Neuron (in vitro differentiated cells): ENCODE results near the gene MFF.
"Not testable (repeated sequence)": the region's sequence is repeated elsewhere in the genome, so short reads cannot be mapped to it uniquely, and the experiment has no call there.

Experiments used
- H2AFZ ChIP-seq: one replicate; pipeline ENCODE4 v1.6.1; 2013; ENCODE audit warnings: low read depth, mild to moderate bottlenecking, inconsistent platforms, low read length, moderate library complexity
- H3K27me3 ChIP-seq: one replicate; pipeline ENCODE4 v1.6.1; 2013; ENCODE audit warnings: low read length; ENCODE audit not compliant: insufficient read depth
- H3K36me3 ChIP-seq: one replicate; pipeline ENCODE4 v1.6.1; 2013; ENCODE audit warnings: low read length; ENCODE audit not compliant: insufficient read depth
- H3K4me1 ChIP-seq: one replicate; pipeline ENCODE4 v1.6.1; 2013; ENCODE audit warnings: low read length; ENCODE audit not compliant: insufficient read depth
- H3K4me3 ChIP-seq: 2 replicates; pipeline ENCODE4 v1.5.1; 2013; ENCODE audit warnings: mild to moderate bottlenecking, low read length, moderate library complexity
- H3K9me3 ChIP-seq: one replicate; pipeline ENCODE4 v1.6.1; 2013; ENCODE audit warnings: low read length

The MFF gene

GRCh38 chr2:227341553-227341952, 16.5 kb downstream of the MFF start:
- Histone ChIP-seq H3K36me3 (peaks cover 30% of the 10 kb centered on the region), H2AFZ (no peak overlapping the region), H3K9me3 (no peaks in the 10 kb centered on the region), H3K4me3 (no peak overlapping the region), H3K4me1 (no peaks in the 10 kb centered on the region), H3K27me3 (no peaks in the 10 kb centered on the region)

- Histone ChIP-seq H3K9me3 (no peaks in the 10 kb centered on the region), H3K36me3 (peaks cover 34% of the 10 kb centered on the region), H3K4me1 (no peaks in the 10 kb centered on the region), H3K4me3 (no peak overlapping the region), H2AFZ (no peak overlapping the region), H3K27me3 (no peaks in the 10 kb centered on the region)
These were observed 19.2 kb downstream of the MFF start for GRCh38 chr2:227344231-227344630.

- Histone ChIP-seq H3K4me3 (no peak overlapping the region), H3K4me1 (no peaks in the 10 kb centered on the region), H3K36me3 (peaks cover 38% of the 10 kb centered on the region), H3K9me3 (no peaks in the 10 kb centered on the region), H3K27me3 (no peaks in the 10 kb centered on the region), H2AFZ (no peak overlapping the region)
These were observed 22.1 kb downstream of the MFF start for GRCh38 chr2:227347117-227347516.

GRCh38 chr2:227348324-227348723, 23.3 kb downstream of the MFF start:
- Histone ChIP-seq H3K36me3 (peaks cover 31% of the 10 kb centered on the region), H3K4me1 (no peaks in the 10 kb centered on the region), H3K4me3 (no peak overlapping the region), H3K27me3 (no peaks in the 10 kb centered on the region), H2AFZ (no peak overlapping the region), H3K9me3 (no peaks in the 10 kb centered on the region)

- Histone ChIP-seq H3K4me1 (no peaks in the 10 kb centered on the region), H3K27me3 (no peaks in the 10 kb centered on the region), H3K36me3 (peaks cover 27% of the 10 kb centered on the region), H3K9me3 (no peaks in the 10 kb centered on the region), H3K4me3 (no peak overlapping the region), H2AFZ (no peak overlapping the region)
These were observed 25.1 kb downstream of the MFF start for GRCh38 chr2:227349989-227350612.

DNA sequence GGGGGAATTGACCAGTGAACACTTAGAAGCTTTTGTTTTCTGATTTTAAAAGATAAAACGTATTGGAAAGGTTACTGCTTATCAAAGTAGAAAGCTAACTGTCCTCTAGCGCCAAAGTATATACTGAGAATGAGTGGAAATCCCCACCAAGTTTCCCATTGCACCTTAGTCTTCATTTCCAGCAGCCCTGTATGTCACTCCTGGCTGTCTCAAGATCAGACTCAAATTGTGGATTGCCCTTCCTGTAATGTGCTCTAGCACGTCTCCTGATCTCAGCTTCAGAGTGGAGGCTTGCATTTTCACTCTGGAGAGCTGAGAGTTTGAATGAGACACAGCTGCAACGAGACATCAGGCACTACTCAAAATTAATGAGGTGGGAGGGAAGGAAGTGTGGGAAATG, 26.6 kb downstream of the MFF start:
- Histone ChIP-seq H3K4me1 (no peaks in the 10 kb centered on the region), H2AFZ (no peak overlapping the region), H3K4me3 (no peak overlapping the region), H3K9me3 (no peaks in the 10 kb centered on the region), H3K27me3 (no peaks in the 10 kb centered on the region), H3K36me3 (peaks cover 32% of the 10 kb centered on the region)

GRCh38 chr2:227360351-227360750, 35.3 kb downstream of the MFF start:
- Histone ChIP-seq H2AFZ (no peak overlapping the region), H3K36me3 (peaks cover 54% of the 10 kb centered on the region), H3K4me3 (no peak overlapping the region), H3K9me3 (no peaks in the 10 kb centered on the region), H3K4me1 (no peaks in the 10 kb centered on the region), H3K27me3 (no peaks in the 10 kb centered on the region)

- Histone ChIP-seq H3K27me3 (no peaks in the 10 kb centered on the region), H3K9me3 (no peaks in the 10 kb centered on the region), H3K4me3 (no peak overlapping the region), H2AFZ (no peak overlapping the region), H3K36me3 (peaks cover 22% of the 10 kb centered on the region), H3K4me1 (no peaks in the 10 kb centered on the region)
These were observed 38.7 kb downstream of the MFF start for GRCh38 chr2:227363756-227364155.

GRCh38 chr2:227364585-227365263, 39.7 kb downstream of the MFF start:
- peaks cover 12% of the 10 kb centered on the region for H3K36me3 ChIP-seq
- H3K27me3 ChIP-seq, H3K4me1 ChIP-seq, H3K4me3 ChIP-seq, H2AFZ ChIP-seq, H3K9me3 ChIP-seq: not testable (repeated sequence)

DNA sequence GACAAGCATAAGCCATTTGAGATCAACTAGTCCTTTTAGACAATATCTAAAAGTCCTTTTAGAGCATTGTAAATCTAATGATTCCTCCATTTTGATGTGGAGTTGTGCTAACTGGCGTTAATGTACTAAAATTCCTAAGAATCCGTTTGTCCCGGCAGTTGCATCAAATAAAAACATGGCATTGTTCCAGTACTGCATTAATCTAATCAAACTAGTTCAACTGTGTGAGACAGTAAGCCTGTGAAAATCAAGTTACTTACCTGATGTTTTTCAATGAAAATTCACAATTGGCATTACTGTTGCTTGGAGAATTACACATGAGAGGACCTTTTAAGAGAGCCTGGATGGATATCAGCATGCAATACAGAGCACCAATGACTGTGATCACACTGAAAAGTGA, 40.8 kb downstream of the MFF start:
- H3K4me3 ChIP-seq = no peak overlapping the region

DNA sequence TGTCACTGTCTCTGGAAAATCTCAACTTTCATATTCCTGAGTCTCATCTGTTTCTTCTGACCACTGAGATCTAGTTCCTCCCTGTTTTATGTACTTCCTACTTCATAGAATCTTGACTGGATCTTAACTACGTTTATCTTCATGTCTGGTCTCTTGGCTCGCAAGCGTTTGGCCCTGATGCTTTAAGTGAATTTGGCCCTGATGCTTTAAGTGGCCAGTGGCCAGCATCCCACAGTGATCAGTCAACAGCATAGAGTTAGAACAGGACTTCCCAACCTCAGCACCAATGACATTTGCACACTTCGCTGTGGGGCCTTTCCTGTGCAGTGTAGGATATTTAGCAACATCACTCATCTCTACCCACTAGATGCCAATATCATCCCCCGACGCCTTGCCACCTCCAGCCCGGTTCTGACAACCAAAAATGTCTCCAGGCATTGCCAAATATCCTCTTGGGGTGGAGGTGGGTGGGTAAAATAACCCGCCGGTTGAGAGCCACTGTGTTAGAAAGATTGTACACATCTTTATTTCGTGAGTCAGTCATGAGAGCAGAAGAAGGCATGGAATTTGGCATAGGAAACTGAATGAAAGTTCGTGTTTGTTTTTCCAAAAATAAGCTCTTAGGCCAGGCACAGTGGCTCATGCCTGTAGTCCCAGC, 41.8 kb downstream of the MFF start:
- Histone ChIP-seq H2AFZ (no peak overlapping the region), H3K27me3 (no peaks in the 10 kb centered on the region), H3K9me3 (no peaks in the 10 kb centered on the region), H3K4me1 (no peaks in the 10 kb centered on the region), H3K4me3 (no peak overlapping the region), H3K36me3 (no peaks in the 10 kb centered on the region)

More for the DNA sequence above, 40.8 kb downstream of the MFF start:
- no peaks in the 10 kb centered on the region for H3K27me3 ChIP-seq
- H3K9me3 ChIP-seq = no peaks in the 10 kb centered on the region
- peaks cover 3% of the 10 kb centered on the region for H3K36me3 ChIP-seq
- H3K4me1 ChIP-seq = no peaks in the 10 kb centered on the region
- no peak overlapping the region for H2AFZ ChIP-seq

DNA sequence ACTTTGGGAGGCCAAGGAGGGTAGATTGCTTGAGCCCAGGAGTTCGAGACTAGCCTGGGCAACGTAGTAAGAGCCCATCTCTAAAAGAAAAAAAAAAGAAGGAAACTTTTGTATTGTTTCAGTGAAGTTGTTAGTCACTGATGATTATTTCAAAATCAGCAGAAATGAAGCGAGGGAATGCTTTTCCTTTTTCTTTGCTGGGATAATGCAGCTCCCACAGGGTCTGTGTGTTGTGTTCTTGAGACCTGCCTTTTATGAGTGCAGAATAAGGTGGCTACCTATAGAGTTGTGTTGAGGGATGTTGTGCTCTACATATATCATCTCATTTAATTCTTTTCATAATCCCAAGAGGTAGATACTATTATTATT, 42.4 kb downstream of the MFF start:
- no peaks in the 10 kb centered on the region for H3K27me3 ChIP-seq
- H3K36me3 ChIP-seq = no peaks in the 10 kb centered on the region
- no peak overlapping the region for H2AFZ ChIP-seq
- no peak overlapping the region for H3K4me3 ChIP-seq
- no peaks in the 10 kb centered on the region for H3K9me3 ChIP-seq
- no peaks in the 10 kb centered on the region for H3K4me1 ChIP-seq

GRCh38 chr2:227368574-227368973, 43.5 kb downstream of the MFF start:
- Histone ChIP-seq H3K4me1 (no peaks in the 10 kb centered on the region), H2AFZ (no peak overlapping the region), H3K4me3 (no peak overlapping the region), H3K9me3 (no peaks in the 10 kb centered on the region), H3K36me3 (no peaks in the 10 kb centered on the region), H3K27me3 (no peaks in the 10 kb centered on the region)
